Germinal center (tissue), 1 donor: ENCODE data around the gene KDM4C.
"Not testable (repeated sequence)": the region's sequence is repeated elsewhere in the genome, so short reads cannot be mapped to it uniquely, and the experiment has no call there.

Experiments used
- DNase-seq: peaks from one replicate; pipeline ENCODE4 v3.0.0; 2012; ENCODE audit warnings: mixed read lengths, low spot score

The KDM4C gene

GRCh38 chr9:6936103-6936502 is 178.3 kb downstream of the KDM4C start:
- DNase-seq, result no peak

- no peak for DNase-seq
Observed at GRCh38 chr9:6937209-6937608, 179.4 kb downstream of the KDM4C start.

- no peak for DNase-seq
Observed at GRCh38 chr9:6938447-6938846, 180.7 kb downstream of the KDM4C start.

- no peak for DNase-seq
Observed at GRCh38 chr9:6938873-6939272, 181.1 kb downstream of the KDM4C start.

GRCh38 chr9:6941501-6941900 is 183.7 kb downstream of the KDM4C start:
- DNase-seq, result no peak

- DNase-seq, result no peak
Observed at GRCh38 chr9:6942406-6942805, 184.6 kb downstream of the KDM4C start.

- DNase-seq, result no peak
Observed at GRCh38 chr9:6943293-6943692, 185.5 kb downstream of the KDM4C start.

GRCh38 chr9:6944093-6944551 is 186.3 kb downstream of the KDM4C start:
- DNase-seq, result no peak

GRCh38 chr9:6944896-6945295 is 187.1 kb downstream of the KDM4C start:
- no peak for DNase-seq

GRCh38 chr9:6945816-6946215 is 188.0 kb downstream of the KDM4C start:
- DNase-seq, result no peak

- no peak for DNase-seq
Observed at GRCh38 chr9:6946583-6947166, 188.9 kb downstream of the KDM4C start.

- DNase-seq, result not testable (repeated sequence)
Observed at GRCh38 chr9:6948921-6949320, 191.1 kb downstream of the KDM4C start.

GRCh38 chr9:6955251-6955921 is 197.6 kb downstream of the KDM4C start:
- no peak for DNase-seq

- DNase-seq, result no peak
Observed at GRCh38 chr9:6956879-6957278, 199.1 kb downstream of the KDM4C start.

GRCh38 chr9:6959270-6960000 is 201.7 kb downstream of the KDM4C start:
- DNase-seq, result no peak

GRCh38 chr9:6960777-6961176 is 203.0 kb downstream of the KDM4C start:
- DNase-seq, result no peak

GRCh38 chr9:6961845-6962522 is 204.2 kb downstream of the KDM4C start:
- DNase-seq, result no peak

- no peak for DNase-seq
Observed at GRCh38 chr9:6965566-6965965, 207.8 kb downstream of the KDM4C start.

GRCh38 chr9:6968271-6968670 is 210.5 kb downstream of the KDM4C start:
- no peak for DNase-seq

- no peak for DNase-seq
Observed at GRCh38 chr9:6969805-6970204, 212.0 kb downstream of the KDM4C start.

GRCh38 chr9:6973089-6973488 is 215.3 kb downstream of the KDM4C start:
- no peak for DNase-seq

GRCh38 chr9:6973762-6974161 is 216.0 kb downstream of the KDM4C start:
- DNase-seq, result no peak

- no peak for DNase-seq
Observed at GRCh38 chr9:6975198-6975597, 217.4 kb downstream of the KDM4C start.
